Neural cell (in vitro differentiated cells): ENCODE measurements around the gene CD80. TPM values are rescaled to one million over a fixed set of nuclear protein-coding genes. Genes with fewer than 3 reads are reported as not detected.

ENCODE experiments used
- H2AFZ ChIP-seq: fragments of 200-600, 300-800 bp; sonication (generic), shearing (Covaris generic); 2 replicates; pipeline ENCODE4 v1.6.0; 2014; ENCODE audit warnings: low read depth, mild to moderate bottlenecking, antibody characterized with exemption, low read length, moderate library complexity
- H3F3A ChIP-seq: fragments of 200-600 bp; shearing (Covaris generic); 2 replicates; pipeline ENCODE4 v1.6.1; 2016; ENCODE audit warnings: mild to moderate bottlenecking, moderate library complexity, mixed read lengths, antibody characterized with exemption, low read length; ENCODE audit not compliant: insufficient read depth, poor library complexity, severe bottlenecking
- H3K27ac ChIP-seq: fragments of 200-600, 300-800 bp; sonication (generic), shearing (Covaris generic); 2 replicates; pipeline ENCODE4 v1.5.1; 2014; ENCODE audit warnings: mild to moderate bottlenecking, low read length, moderate library complexity
- H3K27me3 ChIP-seq: fragments of 300-800, 200-600 bp; sonication (generic), shearing (Covaris generic); 2 replicates; pipeline ENCODE4 v1.6.0; 2014; ENCODE audit warnings: mild to moderate bottlenecking, low read depth, low read length, moderate library complexity; ENCODE audit not compliant: insufficient read depth
- H3K36me3 ChIP-seq: fragments of 300-800, 200-600 bp; sonication (generic), shearing (Covaris generic); 2 replicates; pipeline ENCODE4 v1.5.1; 2014; ENCODE audit warnings: mild to moderate bottlenecking, antibody characterized with exemption, low read length, moderate library complexity; ENCODE audit not compliant: insufficient read depth
- H3K4me2 ChIP-seq: fragments of 300-800, 200-600 bp; sonication (generic), shearing (Covaris generic); 2 replicates; pipeline ENCODE4 v1.6.0; 2014; ENCODE audit warnings: mild to moderate bottlenecking, low read length
- H3K4me3 ChIP-seq: fragments of 300-800, 200-600 bp; sonication (generic), shearing (Covaris generic); 2 replicates; pipeline ENCODE4 v1.5.1; 2014; ENCODE audit warnings: mild to moderate bottlenecking, low read length, moderate library complexity
- H3K79me2 ChIP-seq: fragments of 200-600 bp; shearing (Covaris generic); replicated peaks from 2 replicates; pipeline ENCODE4 v1.6.0; 2014; ENCODE audit warnings: mild to moderate bottlenecking, low read length, moderate library complexity; ENCODE audit not compliant: insufficient read depth
- H3K9ac ChIP-seq: fragments of 300-800, 200-600 bp; sonication (generic), shearing (Covaris generic); 2 replicates; pipeline ENCODE4 v1.6.1; 2016; ENCODE audit warnings: mild to moderate bottlenecking, low read length, mixed read lengths
- H3K9me2 ChIP-seq: fragments of 200-600 bp; shearing (Covaris generic); 2 replicates; pipeline ENCODE4 v1.6.1; 2016; ENCODE audit warnings: mild to moderate bottlenecking, low read length, mixed read lengths; ENCODE audit not compliant: insufficient read depth
- H3K9me3 ChIP-seq: fragments of 200-600, 300-800 bp; sonication (generic), shearing (Covaris generic); 2 replicates; pipeline ENCODE4 v1.6.1; 2016; ENCODE audit warnings: mild to moderate bottlenecking, mixed run types, low read length, moderate library complexity, mixed read lengths
- H4K20me1 ChIP-seq: fragments of 200-600 bp; shearing (Covaris generic); 2 replicates; pipeline ENCODE4 v1.6.1; 2016; ENCODE audit warnings: mild to moderate bottlenecking, mixed run types; ENCODE audit not compliant: insufficient read depth
- EP300 ChIP-seq: fragments of 450-650 bp; conservative IDR thresholded peaks from 2 replicates; pipeline ENCODE4 v1.6.1; 2014; ENCODE audit warnings: antibody characterized with exemption, mild to moderate bottlenecking, moderate library complexity; ENCODE audit not compliant: poor library complexity, severe bottlenecking
- EZH2 ChIP-seq: fragments of 200-600, 300-800 bp; shearing (Covaris generic), sonication (generic); IDR thresholded peaks from 2 replicates; pipeline ENCODE4 v1.6.1; 2014; ENCODE audit warnings: antibody characterized with exemption, low read length, borderline replicate concordance, mild to moderate bottlenecking; ENCODE audit not compliant: insufficient read depth, poor library complexity, severe bottlenecking
- MXI1 ChIP-seq: fragments of 450-650 bp; conservative IDR thresholded peaks from 2 replicates; pipeline ENCODE4 v1.6.1; 2014; ENCODE audit warnings: antibody characterized with exemption, mild to moderate bottlenecking; ENCODE audit not compliant: poor library complexity, severe bottlenecking
- POLR2AphosphoS5 ChIP-seq: IDR thresholded peaks from 2 replicates; pipeline ENCODE4 v1.6.1; 2012
- RAD21 ChIP-seq: fragments of 450-650 bp; conservative IDR thresholded peaks from 2 replicates; pipeline ENCODE4 v1.6.1; 2014; ENCODE audit warnings: antibody characterized with exemption, mild to moderate bottlenecking, moderate library complexity
- REST ChIP-seq: IDR thresholded peaks from 2 replicates; pipeline ENCODE4 v1.6.1; 2012; ENCODE audit warnings: borderline replicate concordance
- SMC3 ChIP-seq: fragments of 450-650 bp; conservative IDR thresholded peaks from 2 replicates; pipeline ENCODE4 v1.6.1; 2014; ENCODE audit warnings: antibody characterized with exemption, mild to moderate bottlenecking, moderate library complexity; ENCODE audit not compliant: poor library complexity
- TAF1 ChIP-seq: IDR thresholded peaks from 2 replicates; pipeline ENCODE4 v1.6.1; 2012; ENCODE audit warnings: low read depth
- polyA plus RNA-seq: library from polyadenylated mRNA; depleted of rRNA; stranded (reverse); fragments of >200 nt; gene quantifications from 2 replicates; pipeline ENCODE4 v1.2.3, GENCODE V29; 2014
- TF ChIP-seq, protein P1 (sequence below): fragments of 450-650 bp; IDR thresholded peaks from 2 replicates; pipeline ENCODE4 v1.5.1; 2014; ENCODE audit warnings: antibody characterized with exemption, mild to moderate bottlenecking, moderate library complexity; ENCODE audit not compliant: poor library complexity, severe bottlenecking

CD80 gene
- polyA plus RNA-seq, 1 donor from 2014 or later: not detected

GRCh38 chr3:119517112-119517511 lies 42.3 kb downstream of the CD80 start:
- peaks cover 7% of the 10 kb centered on the region for H3K9me3 ChIP-seq
- no peaks in the 10 kb centered on the region for H3K27me3 ChIP-seq
- no peak overlapping the region for H2AFZ ChIP-seq
- H3F3A ChIP-seq: no peaks in the 10 kb centered on the region
- no peaks in the 10 kb centered on the region for H4K20me1 ChIP-seq
- TF ChIP-seq REST (no peak), TAF1 (no peak), RAD21 (no peak), EP300 (no peak), EZH2 (no peak), MXI1 (no peak)
- TF ChIP-seq, protein P1, sequence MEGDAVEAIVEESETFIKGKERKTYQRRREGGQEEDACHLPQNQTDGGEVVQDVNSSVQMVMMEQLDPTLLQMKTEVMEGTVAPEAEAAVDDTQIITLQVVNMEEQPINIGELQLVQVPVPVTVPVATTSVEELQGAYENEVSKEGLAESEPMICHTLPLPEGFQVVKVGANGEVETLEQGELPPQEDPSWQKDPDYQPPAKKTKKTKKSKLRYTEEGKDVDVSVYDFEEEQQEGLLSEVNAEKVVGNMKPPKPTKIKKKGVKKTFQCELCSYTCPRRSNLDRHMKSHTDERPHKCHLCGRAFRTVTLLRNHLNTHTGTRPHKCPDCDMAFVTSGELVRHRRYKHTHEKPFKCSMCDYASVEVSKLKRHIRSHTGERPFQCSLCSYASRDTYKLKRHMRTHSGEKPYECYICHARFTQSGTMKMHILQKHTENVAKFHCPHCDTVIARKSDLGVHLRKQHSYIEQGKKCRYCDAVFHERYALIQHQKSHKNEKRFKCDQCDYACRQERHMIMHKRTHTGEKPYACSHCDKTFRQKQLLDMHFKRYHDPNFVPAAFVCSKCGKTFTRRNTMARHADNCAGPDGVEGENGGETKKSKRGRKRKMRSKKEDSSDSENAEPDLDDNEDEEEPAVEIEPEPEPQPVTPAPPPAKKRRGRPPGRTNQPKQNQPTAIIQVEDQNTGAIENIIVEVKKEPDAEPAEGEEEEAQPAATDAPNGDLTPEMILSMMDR: no peak
- no peak overlapping the region for H3K9ac ChIP-seq
- no peaks in the 10 kb centered on the region for H3K9me2 ChIP-seq
- no peak overlapping the region for H3K4me3 ChIP-seq
- H3K36me3 ChIP-seq: peaks cover 7% of the 10 kb centered on the region
- no peak overlapping the region for H3K4me2 ChIP-seq
- H3K79me2 ChIP-seq: no peaks in the 10 kb centered on the region
- no peak overlapping the region for H3K27ac ChIP-seq

DNA sequence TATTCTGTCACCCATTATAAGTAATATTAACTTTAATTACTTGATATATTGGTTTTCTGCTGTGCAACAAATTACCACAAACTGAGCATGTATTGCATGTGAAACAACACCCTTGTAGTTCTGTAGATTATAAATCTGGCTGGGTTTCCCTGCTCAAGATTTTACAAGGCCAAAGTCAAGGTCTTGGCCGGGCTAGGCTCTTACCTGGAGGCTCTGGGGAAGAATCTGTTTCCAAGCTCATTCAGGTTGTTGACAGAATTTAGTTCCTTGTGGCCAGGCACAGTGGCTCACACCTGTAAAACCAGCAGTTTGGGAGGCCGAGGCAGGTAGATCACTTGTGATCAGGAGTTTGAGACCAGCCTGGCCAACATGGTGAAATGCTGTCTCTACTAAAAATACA lies 44.8 kb downstream of the CD80 start:
- Histone ChIP-seq H3K79me2 (no peaks in the 10 kb centered on the region), H3K27me3 (no peaks in the 10 kb centered on the region), H3K4me3 (no peak overlapping the region), H3K4me2 (no peak overlapping the region), H4K20me1 (no peaks in the 10 kb centered on the region), H3F3A (no peaks in the 10 kb centered on the region), H3K9me3 (peaks cover 7% of the 10 kb centered on the region), H3K27ac (no peak overlapping the region), H2AFZ (no peak overlapping the region), H3K36me3 (peaks cover 7% of the 10 kb centered on the region), H3K9ac (no peak overlapping the region), H3K9me2 (no peaks in the 10 kb centered on the region)
- no peak for TF ChIP-seq RAD21
- TF ChIP-seq REST: no peak
- no peak for TF ChIP-seq EP300
- TF ChIP-seq, protein P1: no peak
- TF ChIP-seq SMC3: no peak
- TF ChIP-seq TAF1: no peak
- no peak for TF ChIP-seq MXI1
- no peak for TF ChIP-seq EZH2
- no peak for TF ChIP-seq POLR2AphosphoS5
